Natural killer cell (primary cell): ENCODE data around the gene HSP90AA1. TPM values are rescaled to one million over a fixed set of nuclear protein-coding genes. Genes with fewer than 3 reads are reported as not detected.

Source experiments
- ATAC-seq, 3 donors: fragments of 150-1000 bp in 2 of 3; fragments of 200-7000 bp in 1 of 3; cut with Tn5 transposase; 1 replicate in 1 of 3; 2 replicates in 2 of 3; pipeline ENCODE4 v1.10.0; 2021; ENCODE audit warnings: mild to moderate bottlenecking in 2 of 3, moderate library complexity in 2 of 3
- DNase-seq, 2 donors: peaks; one replicate each; pipeline versions ENCODE4 v3.0.0 to v3.0.0-alpha.2; 2013 to 2021; ENCODE audit warnings: mixed read lengths in 1 of 2
- H3K27ac ChIP-seq: one replicate; pipeline ENCODE4 v1.5.1; 2013; ENCODE audit warnings: mild to moderate bottlenecking, low read length
- H3K27me3 ChIP-seq: one replicate; pipeline ENCODE4 v1.6.1; 2013; ENCODE audit warnings: low read length; ENCODE audit not compliant: control insufficient read depth, insufficient read depth
- H3K36me3 ChIP-seq: one replicate; pipeline ENCODE4 v1.6.1; 2013; ENCODE audit warnings: low read length; ENCODE audit not compliant: control insufficient read depth, insufficient read depth
- H3K4me1 ChIP-seq: one replicate; pipeline ENCODE4 v1.6.1; 2013; ENCODE audit warnings: low read length; ENCODE audit not compliant: control insufficient read depth, insufficient read depth
- H3K4me3 ChIP-seq: one replicate; pipeline ENCODE4 v1.5.1; 2013; ENCODE audit warnings: low read length
- H3K9me3 ChIP-seq: one replicate; pipeline ENCODE4 v1.6.1; 2013; ENCODE audit warnings: low read length; ENCODE audit not compliant: control insufficient read depth, insufficient read depth
- H3K27ac Mint-ChIP-seq, 2 donors: one replicate each; pipeline ENCODE4 v1.8.0; 2022; ENCODE audit warnings: mild to moderate bottlenecking in 2 of 2, mixed read lengths in 2 of 2, moderate library complexity in 1 of 2
- H3K27me3 Mint-ChIP-seq, 2 donors: one replicate each; pipeline ENCODE4 v1.8.0; 2022; ENCODE audit warnings: low read depth in 2 of 2, mixed read lengths in 2 of 2
- H3K36me3 Mint-ChIP-seq: one replicate; pipeline ENCODE4 v1.8.0; 2022; ENCODE audit warnings: mixed read lengths
- H3K4me1 Mint-ChIP-seq, 2 donors: one replicate each; pipeline ENCODE4 v1.8.0; 2022; ENCODE audit warnings: mixed read lengths in 2 of 2
- H3K4me3 Mint-ChIP-seq: one replicate; pipeline ENCODE4 v1.8.0; 2022; ENCODE audit warnings: mild to moderate bottlenecking, moderate library complexity, mixed read lengths
- H3K9me3 Mint-ChIP-seq, 2 donors: one replicate each; pipeline ENCODE4 v1.8.0; 2022; ENCODE audit warnings: mixed read lengths in 2 of 2
- WGBS: methylation state at CpG from one replicate; pipeline ENCODE4 v1.1.7; 2013; ENCODE audit warnings: missing lambda C conversion rate; ENCODE audit not compliant: insufficient coverage; 5-methylcytosine and 5-hydroxymethylcytosine counted together
- intact Hi-C: fragments of 100-400 bp; cut with micrococcal nuclease; formaldehyde crosslinking; loops from one replicate; pipeline ENCODE4 v1.14.2; 2022
- total RNA-seq, 4 donors: library from RNA; stranded (reverse); fragments of 120-200 nt in 1 of 4; gene quantifications; one replicate each; pipeline versions ENCODE4 v1.2.3 to v1.2.4, GENCODE V29; 2013 to 2022
- TF ChIP-seq, protein P1 (sequence below): fragments of 200-600 bp; IDR thresholded peaks from one replicate; pipeline ENCODE4 v1.8.0; 2022; ENCODE audit warnings: antibody characterized with exemption

HSP90AA1 gene
- total RNA-seq, 3 donors from 2014 or later (not counting 1 experiment from before 2014, with no cell fraction given) = 470 to 665 (median 663) TPM

DNA sequence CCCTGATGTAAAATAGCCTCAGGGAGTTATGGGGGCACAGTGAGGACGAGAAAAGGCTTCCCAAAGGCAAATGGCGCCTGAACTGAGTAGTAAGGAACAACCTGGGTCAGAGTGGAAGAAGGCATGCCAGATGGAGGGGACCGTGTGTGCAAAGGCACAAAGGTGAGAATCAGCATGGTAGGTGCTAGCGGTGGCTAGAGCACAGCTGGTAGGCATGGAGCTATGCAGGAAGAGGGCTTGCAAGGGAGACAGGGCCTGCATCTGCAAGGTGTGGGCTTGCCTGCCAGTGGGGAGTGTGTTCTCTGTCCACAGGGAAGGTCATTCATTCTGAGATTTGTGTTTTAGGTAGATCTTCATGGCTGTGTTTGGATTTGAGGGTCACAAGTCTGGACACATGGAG lies 18.5 kb upstream of the HSP90AA1 start:
- Histone ChIP-seq H3K4me3 (no peak overlapping the region), H3K9me3 (no peaks in the 10 kb centered on the region), H3K4me1 (no peaks in the 10 kb centered on the region), H3K27me3 (no peaks in the 10 kb centered on the region), H3K36me3 (no peaks in the 10 kb centered on the region), H3K27ac (no peak overlapping the region)
- H3K36me3 Mint-ChIP-seq = no peaks in the 10 kb centered on the region
- TF ChIP-seq, protein P1, sequence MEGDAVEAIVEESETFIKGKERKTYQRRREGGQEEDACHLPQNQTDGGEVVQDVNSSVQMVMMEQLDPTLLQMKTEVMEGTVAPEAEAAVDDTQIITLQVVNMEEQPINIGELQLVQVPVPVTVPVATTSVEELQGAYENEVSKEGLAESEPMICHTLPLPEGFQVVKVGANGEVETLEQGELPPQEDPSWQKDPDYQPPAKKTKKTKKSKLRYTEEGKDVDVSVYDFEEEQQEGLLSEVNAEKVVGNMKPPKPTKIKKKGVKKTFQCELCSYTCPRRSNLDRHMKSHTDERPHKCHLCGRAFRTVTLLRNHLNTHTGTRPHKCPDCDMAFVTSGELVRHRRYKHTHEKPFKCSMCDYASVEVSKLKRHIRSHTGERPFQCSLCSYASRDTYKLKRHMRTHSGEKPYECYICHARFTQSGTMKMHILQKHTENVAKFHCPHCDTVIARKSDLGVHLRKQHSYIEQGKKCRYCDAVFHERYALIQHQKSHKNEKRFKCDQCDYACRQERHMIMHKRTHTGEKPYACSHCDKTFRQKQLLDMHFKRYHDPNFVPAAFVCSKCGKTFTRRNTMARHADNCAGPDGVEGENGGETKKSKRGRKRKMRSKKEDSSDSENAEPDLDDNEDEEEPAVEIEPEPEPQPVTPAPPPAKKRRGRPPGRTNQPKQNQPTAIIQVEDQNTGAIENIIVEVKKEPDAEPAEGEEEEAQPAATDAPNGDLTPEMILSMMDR = no peak
- H3K27me3 Mint-ChIP-seq = peaks cover 0 to 3% of the 10 kb centered on the region in 2 donors
- H3K27ac Mint-ChIP-seq = no peak overlapping the region
- 87% methylated on average over 4 of the region's 4 CpGs for WGBS
- H3K4me1 Mint-ChIP-seq = no peaks in the 10 kb centered on the region
- intact Hi-C loops = no loop called here
- H3K4me3 Mint-ChIP-seq = no peak overlapping the region
- DNase-seq (no peak), ATAC-seq (no peak)
- H3K9me3 Mint-ChIP-seq = no peaks in the 10 kb centered on the region

- no peaks in the 10 kb centered on the region for H3K9me3 Mint-ChIP-seq
- H3K36me3 Mint-ChIP-seq = no peaks in the 10 kb centered on the region
- H3K4me3 Mint-ChIP-seq = no peak overlapping the region
- H3K4me1 Mint-ChIP-seq = no peaks in the 10 kb centered on the region
- WGBS = 68% methylated on average over 9 of the region's 10 CpGs
- H3K27me3 Mint-ChIP-seq = no peaks in the 10 kb centered on the region
- ATAC-seq (no peak), DNase-seq (no peak)
- Histone ChIP-seq H3K27ac (no peak overlapping the region), H3K4me3 (no peak overlapping the region), H3K27me3 (no peaks in the 10 kb centered on the region), H3K36me3 (no peaks in the 10 kb centered on the region), H3K4me1 (no peaks in the 10 kb centered on the region), H3K9me3 (no peaks in the 10 kb centered on the region)
- no peak overlapping the region for H3K27ac Mint-ChIP-seq
- intact Hi-C loops = no loop called here
- TF ChIP-seq, protein P1 = no peak
These were observed 16.3 kb upstream of the HSP90AA1 start for GRCh38 chr14:102103062-102103695.

DNA sequence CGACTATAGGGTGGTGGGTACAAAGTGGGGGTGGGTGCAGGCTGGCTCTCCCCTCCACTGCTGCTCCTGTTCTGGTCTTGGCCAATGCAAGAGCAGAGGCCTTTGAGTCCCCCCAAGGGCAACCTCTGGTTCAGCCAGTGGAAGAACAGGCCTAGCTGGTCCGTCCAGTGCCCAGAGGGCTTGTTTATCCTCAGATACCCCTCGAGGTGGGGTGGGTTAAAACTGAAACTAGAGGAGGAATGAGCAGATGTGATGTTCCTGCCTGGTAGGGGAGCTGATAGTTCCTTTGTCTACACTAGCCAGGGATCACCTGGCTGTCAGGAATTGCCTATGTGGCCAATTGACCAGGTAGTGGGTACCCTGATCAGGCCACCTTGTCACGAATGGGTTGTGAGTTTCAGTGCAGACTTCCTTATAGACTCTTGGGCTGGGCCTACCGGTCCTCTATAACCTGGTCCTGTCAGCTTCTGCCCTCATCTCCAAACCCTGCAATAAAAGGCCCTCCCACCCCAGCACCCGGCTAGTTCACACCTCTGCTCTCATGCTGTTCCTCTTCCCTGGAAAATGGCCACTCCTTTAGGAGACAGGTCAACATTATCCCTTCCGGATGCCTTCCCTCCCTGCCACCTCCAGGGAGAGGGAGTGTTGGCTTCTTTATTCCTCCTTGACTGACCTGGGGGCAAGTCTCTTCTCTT lies 10.7 kb upstream of the HSP90AA1 start:
- peaks cover 5 to 6% of the 10 kb centered on the region in 2 donors for H3K4me1 Mint-ChIP-seq
- no peak overlapping the region for H3K4me3 Mint-ChIP-seq
- Histone ChIP-seq H3K4me1 (peaks cover 3% of the 10 kb centered on the region), H3K36me3 (no peaks in the 10 kb centered on the region), H3K4me3 (no peak overlapping the region), H3K27ac (no peak overlapping the region), H3K9me3 (no peaks in the 10 kb centered on the region), H3K27me3 (no peaks in the 10 kb centered on the region)
- no peaks in the 10 kb centered on the region for H3K9me3 Mint-ChIP-seq
- H3K27me3 Mint-ChIP-seq = peaks cover 4 to 6% of the 10 kb centered on the region in 2 donors
- intact Hi-C loops = loop anchor here (2.0 kb wide), 1 partner anchor 391 kb away; no protein-coding TSS in a partner anchor
- TF ChIP-seq, protein P1 = no peak
- no peak overlapping the region for H3K27ac Mint-ChIP-seq
- no peak for ATAC-seq
- DNase-seq = no peak
- no peaks in the 10 kb centered on the region for H3K36me3 Mint-ChIP-seq
- WGBS = 72% methylated on average over 6 of the region's 7 CpGs
